ENCODE measurements around the gene SUSD1. TPM values are rescaled to one million over a fixed set of nuclear protein-coding genes. Genes with fewer than 3 reads are reported as not detected.

The SUSD1 gene
- total RNA-seq, 1 donor from 2014 or later, result 16.6 TPM

GRCh38 chr9:112110777-112111113 is 64.4 kb downstream of the SUSD1 start:
- Histone ChIP-seq H3K4me2 (ENCODE audit: low read length) (no peak overlapping the region), H3K79me2 (ENCODE audit: insufficient read depth, low read length) (no peaks in the 10 kb centered on the region), H3K27me3 (ENCODE audit: insufficient read depth, low read length) (no peaks in the 10 kb centered on the region), H3K9ac (ENCODE audit: low read length) (no peak overlapping the region), H3K9me3 (ENCODE audit: insufficient read depth, low read depth, low read length) (no peaks in the 10 kb centered on the region), H2AFZ (ENCODE audit: low read depth, low read length) (no peak overlapping the region), H3K4me1 (ENCODE audit: insufficient read depth, low read length) (peaks cover 13% of the 10 kb centered on the region), H3K4me3 (ENCODE audit: insufficient read depth, low read depth, low read length) (no peak overlapping the region), H4K20me1 (ENCODE audit: insufficient read depth, low read length) (no peaks in the 10 kb centered on the region), H3K27ac (ENCODE audit: low read depth, low read length) (no peak overlapping the region), H3K36me3 (ENCODE audit: insufficient read depth, low read length) (no peaks in the 10 kb centered on the region)
- no peak overlapping the region for H3K4me3 Mint-ChIP-seq (ENCODE audit: unreplicated experiment)
- no peaks in the 10 kb centered on the region for H3K9me3 Mint-ChIP-seq (ENCODE audit: unreplicated experiment)
- H3K36me3 Mint-ChIP-seq (ENCODE audit: low read depth, unreplicated experiment), result peaks cover 11% of the 10 kb centered on the region
- FAIRE-seq (no peak), DNase-seq (ENCODE audit: low read depth) (no peak)
- peaks cover 4% of the 10 kb centered on the region for H3K4me1 Mint-ChIP-seq (ENCODE audit: low read depth, unreplicated experiment)
- H3K27me3 Mint-ChIP-seq (ENCODE audit: low read depth, unreplicated experiment), result no peaks in the 10 kb centered on the region
- H3K27ac Mint-ChIP-seq (ENCODE audit: unreplicated experiment), result no peak overlapping the region
- TF ChIP-seq CTCF (IDR thresholded peaks at IDR 0.05; ENCODE audit: insufficient read depth, low read depth, low read length) (no peak), EZH2 (IDR thresholded peaks at IDR 0.05; ENCODE audit: insufficient read depth, low read length) (no peak)

- Mint-ChIP-seq H3K36me3 (ENCODE audit: low read depth, unreplicated experiment) (peaks cover 11% of the 10 kb centered on the region), H3K27ac (ENCODE audit: unreplicated experiment) (no peak overlapping the region), H3K9me3 (ENCODE audit: unreplicated experiment) (no peaks in the 10 kb centered on the region), H3K4me1 (ENCODE audit: low read depth, unreplicated experiment) (peaks cover 4% of the 10 kb centered on the region), H3K27me3 (ENCODE audit: low read depth, unreplicated experiment) (no peaks in the 10 kb centered on the region), H3K4me3 (ENCODE audit: unreplicated experiment) (no peak overlapping the region)
- H3K4me1 ChIP-seq (ENCODE audit: insufficient read depth, low read length), result peaks cover 13% of the 10 kb centered on the region
- no peaks in the 10 kb centered on the region for H4K20me1 ChIP-seq (ENCODE audit: insufficient read depth, low read length)
- no peak overlapping the region for H3K27ac ChIP-seq (ENCODE audit: low read depth, low read length)
- FAIRE-seq, result no peak
- H3K36me3 ChIP-seq (ENCODE audit: insufficient read depth, low read length), result no peaks in the 10 kb centered on the region
- no peak for DNase-seq (ENCODE audit: low read depth)
- H2AFZ ChIP-seq (ENCODE audit: low read depth, low read length), result no peak overlapping the region
- no peaks in the 10 kb centered on the region for H3K9me3 ChIP-seq (ENCODE audit: insufficient read depth, low read depth, low read length)
- no peak overlapping the region for H3K4me3 ChIP-seq (ENCODE audit: insufficient read depth, low read depth, low read length)
- H3K79me2 ChIP-seq (ENCODE audit: insufficient read depth, low read length), result no peaks in the 10 kb centered on the region
- TF ChIP-seq CTCF (IDR thresholded peaks at IDR 0.05; ENCODE audit: insufficient read depth, low read depth, low read length), result no peak
- TF ChIP-seq EZH2 (IDR thresholded peaks at IDR 0.05; ENCODE audit: insufficient read depth, low read length), result no peak
- H3K27me3 ChIP-seq (ENCODE audit: insufficient read depth, low read length), result no peaks in the 10 kb centered on the region
- H3K4me2 ChIP-seq (ENCODE audit: low read length), result no peak overlapping the region
- no peak overlapping the region for H3K9ac ChIP-seq (ENCODE audit: low read length)
Measured at GRCh38 chr9:112110094-112110776, 64.9 kb downstream of the SUSD1 start.

GRCh38 chr9:112104901-112105300 is 70.2 kb downstream of the SUSD1 start:
- DNase-seq (ENCODE audit: low read depth) (no peak), FAIRE-seq (no peak)
- Histone ChIP-seq H3K4me3 (ENCODE audit: insufficient read depth, low read depth, low read length) (no peak overlapping the region), H3K9ac (ENCODE audit: low read length) (no peak overlapping the region), H3K9me3 (ENCODE audit: insufficient read depth, low read depth, low read length) (no peaks in the 10 kb centered on the region), H3K36me3 (ENCODE audit: insufficient read depth, low read length) (no peaks in the 10 kb centered on the region), H3K27ac (ENCODE audit: low read depth, low read length) (no peak overlapping the region), H3K27me3 (ENCODE audit: insufficient read depth, low read length) (no peaks in the 10 kb centered on the region), H3K79me2 (ENCODE audit: insufficient read depth, low read length) (no peaks in the 10 kb centered on the region), H3K4me1 (ENCODE audit: insufficient read depth, low read length) (no peaks in the 10 kb centered on the region), H2AFZ (ENCODE audit: low read depth, low read length) (no peak overlapping the region), H3K4me2 (ENCODE audit: low read length) (no peak overlapping the region), H4K20me1 (ENCODE audit: insufficient read depth, low read length) (no peaks in the 10 kb centered on the region)
- no peaks in the 10 kb centered on the region for H3K9me3 Mint-ChIP-seq (ENCODE audit: unreplicated experiment)
- TF ChIP-seq EZH2 (IDR thresholded peaks at IDR 0.05; ENCODE audit: insufficient read depth, low read length) (no peak), CTCF (IDR thresholded peaks at IDR 0.05; ENCODE audit: insufficient read depth, low read depth, low read length) (no peak)
- no peaks in the 10 kb centered on the region for H3K4me1 Mint-ChIP-seq (ENCODE audit: low read depth, unreplicated experiment)
- no peak overlapping the region for H3K4me3 Mint-ChIP-seq (ENCODE audit: unreplicated experiment)
- no peak overlapping the region for H3K27ac Mint-ChIP-seq (ENCODE audit: unreplicated experiment)
- H3K36me3 Mint-ChIP-seq (ENCODE audit: low read depth, unreplicated experiment), result peaks cover 4% of the 10 kb centered on the region
- no peaks in the 10 kb centered on the region for H3K27me3 Mint-ChIP-seq (ENCODE audit: low read depth, unreplicated experiment)
